Caco-2 (cell line): ENCODE data around the gene AFTPH. TPM values are rescaled to one million over a fixed set of nuclear protein-coding genes. Genes with fewer than 3 reads are reported as not detected.
A peak's percentile ranks its signal among the peaks of the same experiment; 100 is the strongest.

ENCODE experiments used
- BruUV-seq: library from RNA; stranded (reverse); fragments of 400-500 nt; replicated peaks from 2 replicates; lab custom pipeline; 2021; lab: Mats Ljungman, UMichigan
- CTCF ChIA-PET: fragments of 300-600 bp; sonication (Branson Sonifier 250); formaldehyde crosslinking; loops from one replicate; lab custom pipeline; 2022; ENCODE audit warnings: antibody characterized with exemption; lab: Charles Lee
- POLR2A ChIA-PET: fragments of 300-600 bp; sonication (Branson Sonifier 250); formaldehyde crosslinking; loops from one replicate; lab custom pipeline; 2022; ENCODE audit warnings: antibody characterized with exemption; lab: Charles Lee
- DNase-seq, 2 experiments: peaks; one replicate each; pipeline versions ENCODE4 v3.0.0 to v3.0.0-alpha.2; 2020 to 2022
- H3K27me3 ChIP-seq: replicated peaks from 2 replicates; pipeline ENCODE4 v1.6.0; 2011; ENCODE audit warnings: low read length; ENCODE audit not compliant: control insufficient read depth, insufficient read depth
- H3K36me3 ChIP-seq: 2 replicates; pipeline ENCODE4 v1.5.1; 2011; ENCODE audit warnings: low read length; ENCODE audit not compliant: control insufficient read depth, insufficient read depth
- H3K4me1 ChIP-seq: fragments of 250-450 bp; sonication (Bioruptor Pico); 2 replicates; pipeline ENCODE4 v1.5.1; 2020; ENCODE audit warnings: mild to moderate bottlenecking
- H3K4me3 ChIP-seq: 2 replicates; pipeline ENCODE4 v1.5.1; 2011; ENCODE audit warnings: low read depth, mild to moderate bottlenecking, control low read depth, low read length
- H3K9me3 ChIP-seq: fragments of 250-450 bp; sonication (Bioruptor Pico); 2 replicates; pipeline ENCODE4 v1.5.1; 2020; ENCODE audit warnings: mild to moderate bottlenecking, moderate library complexity
- H3K27ac Mint-ChIP-seq: one replicate; pipeline ENCODE4 v1.8.0; 2022; ENCODE audit warnings: mixed read lengths; ENCODE audit not compliant: unreplicated experiment
- H3K27me3 Mint-ChIP-seq: one replicate; pipeline ENCODE4 v1.8.0; 2022; ENCODE audit warnings: mixed read lengths; ENCODE audit not compliant: insufficient read depth, unreplicated experiment
- H3K36me3 Mint-ChIP-seq: one replicate; pipeline ENCODE4 v1.8.0; 2022; ENCODE audit warnings: mild to moderate bottlenecking, mixed read lengths; ENCODE audit not compliant: insufficient read depth, unreplicated experiment
- H3K4me1 Mint-ChIP-seq: one replicate; pipeline ENCODE4 v1.8.0; 2022; ENCODE audit warnings: low read depth, mixed read lengths; ENCODE audit not compliant: unreplicated experiment
- H3K4me3 Mint-ChIP-seq: one replicate; pipeline ENCODE4 v1.8.0; 2022; ENCODE audit warnings: mild to moderate bottlenecking, moderate library complexity, mixed read lengths; ENCODE audit not compliant: unreplicated experiment
- H3K9me3 Mint-ChIP-seq: one replicate; pipeline ENCODE4 v1.8.0; 2022; ENCODE audit warnings: mixed read lengths; ENCODE audit not compliant: unreplicated experiment
- intact Hi-C: fragments of 100-400 bp; cut with micrococcal nuclease; formaldehyde crosslinking; loops from one replicate; pipeline ENCODE4 v1.10.0; 2022; ENCODE audit not compliant: unreplicated experiment
- total RNA-seq: library from RNA; stranded (reverse); gene quantifications from 2 replicates; pipeline ENCODE4 v1.2.3, GENCODE V29; 2022
- TF ChIP-seq, protein P1 (sequence below), 2 experiments: fragments of 200-600 bp in 1 of 2; IDR thresholded peaks; 1 replicate in 1 of 2; 2 replicates in 1 of 2; pipeline versions ENCODE4 v1.5.1 to v1.8.0; 2011 to 2022; ENCODE audit warnings: antibody characterized with exemption in 1 of 2, control low read depth in 1 of 2, inconsistent platforms in 1 of 2, low read depth in 1 of 2, low read length in 1 of 2, mild to moderate bottlenecking in 1 of 2, moderate library complexity in 1 of 2; ENCODE audit not compliant: insufficient read depth in 1 of 2, severe bottlenecking in 1 of 2, unreplicated experiment in 1 of 2

Gene AFTPH
- total RNA-seq, 1 experiment from 2014 or later = 30.1 TPM

DNA sequence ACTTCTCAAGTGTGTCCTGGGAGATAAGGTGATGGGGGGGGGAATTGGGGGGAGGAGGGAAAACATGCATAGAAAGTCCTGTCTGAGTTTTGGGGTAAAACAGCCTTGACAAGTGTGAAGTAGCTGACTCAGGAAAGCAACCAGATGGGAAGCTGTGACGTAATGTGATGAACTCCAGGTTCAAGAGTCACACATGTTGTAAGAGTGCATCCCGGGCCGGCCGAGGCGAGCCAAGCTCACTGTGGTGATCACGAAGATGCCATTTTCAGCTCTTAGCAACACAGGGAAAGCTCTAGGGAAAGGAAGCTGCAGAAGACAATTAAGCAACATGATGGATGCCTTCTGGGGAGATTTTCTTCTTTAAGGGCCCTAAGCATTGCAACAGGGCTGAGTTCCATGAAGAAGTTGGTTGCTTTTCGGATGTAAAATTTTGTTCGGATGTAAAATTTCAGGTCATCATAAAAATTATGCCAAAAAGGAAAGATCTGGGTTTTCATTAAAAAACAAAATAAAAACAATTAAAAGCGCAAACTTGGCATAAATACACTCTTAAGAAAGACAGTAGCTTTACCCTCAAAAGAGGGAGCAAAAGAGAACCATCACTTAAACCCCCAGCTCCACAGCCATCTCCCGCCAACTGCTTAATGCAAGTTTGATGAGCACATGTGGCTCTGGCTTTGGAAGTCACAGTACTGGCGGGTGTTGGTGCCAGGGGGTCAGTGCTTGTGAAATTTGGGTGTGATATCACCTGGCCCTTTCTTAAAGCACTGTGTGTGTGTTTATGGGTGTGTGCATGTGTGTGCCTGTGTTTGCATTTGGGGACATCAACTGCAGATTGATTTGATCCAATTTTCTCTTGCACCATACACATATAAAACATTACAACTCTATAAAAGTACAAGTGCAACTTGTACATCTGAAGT, 110.5 kb downstream of the AFTPH start:
- H3K27me3 ChIP-seq = no peaks in the 10 kb centered on the region
- no peaks in the 10 kb centered on the region for H3K9me3 Mint-ChIP-seq
- DNase-seq = no peak
- no peak overlapping the region for H3K4me3 Mint-ChIP-seq
- H3K36me3 ChIP-seq = peaks cover 8% of the 10 kb centered on the region
- H3K36me3 Mint-ChIP-seq = peaks cover 58% of the 10 kb centered on the region
- H3K27ac Mint-ChIP-seq = no peak overlapping the region
- TF ChIP-seq, protein P1, sequence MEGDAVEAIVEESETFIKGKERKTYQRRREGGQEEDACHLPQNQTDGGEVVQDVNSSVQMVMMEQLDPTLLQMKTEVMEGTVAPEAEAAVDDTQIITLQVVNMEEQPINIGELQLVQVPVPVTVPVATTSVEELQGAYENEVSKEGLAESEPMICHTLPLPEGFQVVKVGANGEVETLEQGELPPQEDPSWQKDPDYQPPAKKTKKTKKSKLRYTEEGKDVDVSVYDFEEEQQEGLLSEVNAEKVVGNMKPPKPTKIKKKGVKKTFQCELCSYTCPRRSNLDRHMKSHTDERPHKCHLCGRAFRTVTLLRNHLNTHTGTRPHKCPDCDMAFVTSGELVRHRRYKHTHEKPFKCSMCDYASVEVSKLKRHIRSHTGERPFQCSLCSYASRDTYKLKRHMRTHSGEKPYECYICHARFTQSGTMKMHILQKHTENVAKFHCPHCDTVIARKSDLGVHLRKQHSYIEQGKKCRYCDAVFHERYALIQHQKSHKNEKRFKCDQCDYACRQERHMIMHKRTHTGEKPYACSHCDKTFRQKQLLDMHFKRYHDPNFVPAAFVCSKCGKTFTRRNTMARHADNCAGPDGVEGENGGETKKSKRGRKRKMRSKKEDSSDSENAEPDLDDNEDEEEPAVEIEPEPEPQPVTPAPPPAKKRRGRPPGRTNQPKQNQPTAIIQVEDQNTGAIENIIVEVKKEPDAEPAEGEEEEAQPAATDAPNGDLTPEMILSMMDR (IDR thresholded peaks at IDR 0.05; ENCODE audit: insufficient read depth in 1 of 2, low read depth in 1 of 2, low read length in 1 of 2, severe bottlenecking in 1 of 2, unreplicated experiment in 1 of 2) = no peak
- ChIA-PET CTCF (no interaction called here), POLR2A (interaction anchor here (0.9 kb wide), 1 partner anchor 19 kb away, joined by 4 read pairs; the partner anchor contains the start of gene SERTAD2)
- TSS peak; percentile 8 for BruUV-seq
- H3K4me1 ChIP-seq = no peaks in the 10 kb centered on the region
- intact Hi-C loops = no loop called here
- no peaks in the 10 kb centered on the region for H3K27me3 Mint-ChIP-seq
- H3K4me3 ChIP-seq = no peak overlapping the region
- H3K4me1 Mint-ChIP-seq = peaks cover 10% of the 10 kb centered on the region
- no peaks in the 10 kb centered on the region for H3K9me3 ChIP-seq

DNA sequence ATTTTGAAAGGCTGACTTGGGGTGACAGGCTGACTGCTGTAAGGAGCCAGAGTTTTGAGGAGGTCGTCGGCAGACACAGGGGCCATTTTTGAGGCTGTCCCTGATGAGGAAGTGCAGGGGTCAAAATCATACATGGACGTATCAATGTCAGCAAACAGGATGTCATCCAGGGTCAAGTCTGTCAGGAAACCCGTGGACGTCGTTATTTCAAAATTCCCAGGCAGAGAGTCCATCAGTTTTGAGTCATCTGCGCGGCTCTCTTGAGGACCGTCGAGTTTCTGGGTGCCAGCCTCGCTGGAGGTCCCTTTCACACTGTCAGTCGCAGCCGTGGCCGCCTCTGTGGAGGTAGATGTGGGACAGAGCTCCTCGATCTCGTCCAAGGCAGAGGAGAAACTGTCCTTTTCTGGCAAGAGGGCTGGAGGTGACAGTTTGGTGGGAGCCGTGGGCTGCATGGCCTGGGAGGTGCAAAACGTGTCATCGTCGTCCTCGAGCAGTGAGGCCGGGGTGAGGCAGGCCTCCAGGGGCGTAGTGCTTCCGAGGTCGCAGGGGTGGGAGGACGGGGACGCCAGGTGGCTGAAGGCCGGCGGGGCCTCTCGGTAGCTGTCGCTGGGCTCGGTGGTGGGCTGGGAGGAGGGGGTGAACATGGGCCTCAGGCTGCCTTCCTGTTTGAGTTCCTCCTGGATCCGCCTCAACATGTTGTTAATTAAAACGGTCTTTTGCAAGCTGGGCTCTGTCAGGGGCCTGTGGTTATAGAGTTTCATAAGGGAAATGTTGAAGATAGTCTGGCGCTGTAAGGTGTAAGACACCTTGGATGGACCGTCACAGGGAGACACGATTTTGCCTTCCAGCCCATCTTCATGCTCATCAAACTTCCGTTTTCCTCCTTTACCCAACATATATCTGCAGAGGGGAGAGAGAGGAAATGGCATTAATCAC, 112.1 kb downstream of the AFTPH start:
- Histone ChIP-seq H3K4me3 (no peak overlapping the region), H3K9me3 (no peaks in the 10 kb centered on the region), H3K27me3 (no peaks in the 10 kb centered on the region), H3K36me3 (peaks cover 7% of the 10 kb centered on the region), H3K4me1 (peaks cover 7% of the 10 kb centered on the region)
- POLR2A ChIA-PET = no interaction called here
- TF ChIP-seq, protein P1 (IDR thresholded peaks at IDR 0.05; ENCODE audit: insufficient read depth in 1 of 2, low read depth in 1 of 2, low read length in 1 of 2, severe bottlenecking in 1 of 2, unreplicated experiment in 1 of 2) = no peak
- no TSS peak for BruUV-seq
- intact Hi-C loops = no loop called here
- H3K4me3 Mint-ChIP-seq = no peak overlapping the region
- H3K27ac Mint-ChIP-seq = no peak overlapping the region
- peaks cover 49% of the 10 kb centered on the region for H3K36me3 Mint-ChIP-seq
- CTCF ChIA-PET = no interaction called here
- no peaks in the 10 kb centered on the region for H3K27me3 Mint-ChIP-seq
- no peak for DNase-seq
- peaks cover 15% of the 10 kb centered on the region for H3K4me1 Mint-ChIP-seq
- H3K9me3 Mint-ChIP-seq = no peaks in the 10 kb centered on the region

DNA sequence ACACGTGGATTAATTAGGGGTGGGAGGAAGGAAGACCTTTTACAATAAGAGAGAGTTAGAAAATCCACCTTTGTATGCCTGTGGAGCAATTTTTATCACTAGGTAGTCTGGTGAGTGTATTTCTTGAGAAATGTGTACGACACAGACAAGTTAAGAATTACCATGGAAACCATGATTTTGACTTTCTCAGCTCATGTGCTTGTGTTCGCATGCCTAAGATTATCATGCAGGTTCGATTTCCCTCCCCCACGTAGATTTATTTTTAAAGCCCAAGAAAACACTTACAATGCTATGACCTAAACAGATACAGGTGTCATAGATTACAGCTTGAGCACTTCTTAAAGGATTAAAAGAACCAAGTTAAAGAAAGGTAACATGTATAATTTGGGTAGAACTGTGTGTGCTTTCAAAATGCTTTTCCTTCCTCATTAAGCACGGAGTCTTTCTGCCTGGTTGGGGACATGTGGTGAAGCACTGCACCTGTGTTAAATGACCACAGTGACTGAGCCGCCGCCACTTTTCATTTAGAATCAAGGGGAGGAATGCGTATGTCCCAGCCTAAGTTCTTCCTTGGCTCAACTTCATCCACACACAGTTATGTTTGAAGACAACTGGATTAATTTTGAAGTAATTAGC, 113.0 kb downstream of the AFTPH start:
- no peak for DNase-seq
- no TSS peak for BruUV-seq
- POLR2A ChIA-PET = no interaction called here
- Histone ChIP-seq H3K4me3 (no peak overlapping the region), H3K4me1 (peaks cover 15% of the 10 kb centered on the region), H3K36me3 (peaks cover 8% of the 10 kb centered on the region), H3K27me3 (no peaks in the 10 kb centered on the region), H3K9me3 (no peaks in the 10 kb centered on the region)
- intact Hi-C loops = no loop called here
- Mint-ChIP-seq H3K9me3 (no peaks in the 10 kb centered on the region), H3K27ac (no peak overlapping the region), H3K4me3 (no peak overlapping the region), H3K4me1 (peaks cover 19% of the 10 kb centered on the region), H3K27me3 (no peaks in the 10 kb centered on the region), H3K36me3 (peaks cover 53% of the 10 kb centered on the region)
- CTCF ChIA-PET = no interaction called here
- TF ChIP-seq, protein P1 (IDR thresholded peaks at IDR 0.05; ENCODE audit: insufficient read depth in 1 of 2, low read depth in 1 of 2, low read length in 1 of 2, severe bottlenecking in 1 of 2, unreplicated experiment in 1 of 2) = no peak
